SK-N-SH treated with all-trans-retinoic acid at 6 μM for 48 hours (cell line): Measurements from ENCODE around the gene PRR33.

Experiments used
- ZFP30 ChIP-seq: fragments of 450-650 bp; formaldehyde crosslinking; IDR thresholded peaks from 2 replicates; pipeline ENCODE4 v1.5.0; 2022; ENCODE audit warnings: mild to moderate bottlenecking, moderate library complexity
- ZNF8 ChIP-seq: fragments of 450-650 bp; formaldehyde crosslinking; IDR thresholded peaks from 2 replicates; pipeline ENCODE4 v1.5.0; 2020; ENCODE audit warnings: mild to moderate bottlenecking, moderate library complexity

GRCh38 chr11:1889941-1890855, 1.5 kb downstream of the PRR33 start:
- no peak for TF ChIP-seq ZFP30
- no peak for TF ChIP-seq ZNF8 (CRISPR knock-in tag)
